Ovary (tissue), 3 donors: ENCODE data around the gene OPALIN.

Experiments used
- POLR2A ChIP-seq: fragments of 450-650 bp; IDR thresholded peaks from one replicate; pipeline ENCODE4 v1.6.1; 2017; ENCODE audit warnings: antibody characterized with exemption, mild to moderate bottlenecking, moderate library complexity
- TF ChIP-seq, protein P1 (sequence below), 3 donors: fragments of 450-650 bp in 2 of 3; fragments of 200-600 bp in 1 of 3; IDR thresholded peaks; one replicate each; pipeline versions ENCODE4 v1.5.1 to v1.8.0; 2016 to 2022; ENCODE audit warnings: antibody characterized with exemption in 3 of 3, mild to moderate bottlenecking in 1 of 3
- donor health status: DM: no; HTN: no; CAD: no.

GRCh38 chr10:96325719-96326373 lies 33.0 kb downstream of the OPALIN start:
- TF ChIP-seq, protein P1, sequence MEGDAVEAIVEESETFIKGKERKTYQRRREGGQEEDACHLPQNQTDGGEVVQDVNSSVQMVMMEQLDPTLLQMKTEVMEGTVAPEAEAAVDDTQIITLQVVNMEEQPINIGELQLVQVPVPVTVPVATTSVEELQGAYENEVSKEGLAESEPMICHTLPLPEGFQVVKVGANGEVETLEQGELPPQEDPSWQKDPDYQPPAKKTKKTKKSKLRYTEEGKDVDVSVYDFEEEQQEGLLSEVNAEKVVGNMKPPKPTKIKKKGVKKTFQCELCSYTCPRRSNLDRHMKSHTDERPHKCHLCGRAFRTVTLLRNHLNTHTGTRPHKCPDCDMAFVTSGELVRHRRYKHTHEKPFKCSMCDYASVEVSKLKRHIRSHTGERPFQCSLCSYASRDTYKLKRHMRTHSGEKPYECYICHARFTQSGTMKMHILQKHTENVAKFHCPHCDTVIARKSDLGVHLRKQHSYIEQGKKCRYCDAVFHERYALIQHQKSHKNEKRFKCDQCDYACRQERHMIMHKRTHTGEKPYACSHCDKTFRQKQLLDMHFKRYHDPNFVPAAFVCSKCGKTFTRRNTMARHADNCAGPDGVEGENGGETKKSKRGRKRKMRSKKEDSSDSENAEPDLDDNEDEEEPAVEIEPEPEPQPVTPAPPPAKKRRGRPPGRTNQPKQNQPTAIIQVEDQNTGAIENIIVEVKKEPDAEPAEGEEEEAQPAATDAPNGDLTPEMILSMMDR (IDR thresholded peaks at IDR 0.05), result no peak
- TF ChIP-seq POLR2A, result no peak
